Activated CD8-positive, alpha-beta T cell treated with anti-CD3 and anti-CD28 coated beads for 36 hours (primary cell): ENCODE data around the gene HOXC11. TPM values are rescaled to one million over a fixed set of nuclear protein-coding genes. Genes with fewer than 3 reads are reported as not detected.

Experiments used
- ATAC-seq: fragments of 200-7000 bp; cut with Tn5 transposase; one replicate; pipeline ENCODE4 v1.10.0; 2021; ENCODE audit warnings: mild to moderate bottlenecking, moderate library complexity
- CTCF ChIA-PET: fragments of 350-600 bp; sonication (Branson Sonifier 250); formaldehyde crosslinking; loops from one replicate; lab custom pipeline; 2021; ENCODE audit warnings: antibody characterized with exemption; lab: Charles Lee
- POLR2A ChIA-PET: fragments of 350-600 bp; sonication (Branson Sonifier 250); formaldehyde crosslinking; loops from one replicate; lab custom pipeline; 2021; ENCODE audit warnings: antibody characterized with exemption; lab: Charles Lee
- DNase-seq: peaks from one replicate; pipeline ENCODE4 v3.0.0-alpha.2; 2020
- H3K27ac Mint-ChIP-seq: one replicate; pipeline ENCODE4 v1.8.0; 2021; ENCODE audit warnings: mild to moderate bottlenecking, mixed read lengths
- H3K27me3 Mint-ChIP-seq: one replicate; pipeline ENCODE4 v1.8.0; 2021; ENCODE audit warnings: mixed read lengths
- H3K36me3 Mint-ChIP-seq: one replicate; pipeline ENCODE4 v1.8.0; 2021; ENCODE audit warnings: low read depth, mixed read lengths
- H3K4me1 Mint-ChIP-seq: one replicate; pipeline ENCODE4 v1.8.0; 2021; ENCODE audit warnings: low read depth, mixed read lengths
- H3K4me3 Mint-ChIP-seq: one replicate; pipeline ENCODE4 v1.8.0; 2021; ENCODE audit warnings: mild to moderate bottlenecking, moderate library complexity, mixed read lengths
- H3K9me3 Mint-ChIP-seq: one replicate; pipeline ENCODE4 v1.8.0; 2021; ENCODE audit warnings: mixed read lengths
- CTCF ChIP-seq: fragments of 200-600 bp; IDR thresholded peaks from one replicate; pipeline ENCODE4 v1.8.0; 2022; ENCODE audit warnings: antibody characterized with exemption, mild to moderate bottlenecking
- intact Hi-C: fragments of 100-400 bp; cut with micrococcal nuclease; formaldehyde crosslinking; loops from one replicate; pipeline ENCODE4 v1.10.0; 2022
- total RNA-seq, 2 experiments: library from RNA; stranded (reverse); gene quantifications; one replicate each; pipeline ENCODE4 v1.2.3, GENCODE V29; 2021

The HOXC11 gene
- total RNA-seq, 2 experiments from 2014 or later, result not detected

- no peak for ATAC-seq
- intact Hi-C loops, result no loop called here
Measured at GRCh38 chr12:54000116-54001114, 27.5 kb downstream of the HOXC11 start, which contains the start of gene HOXC9. Gene HOXC9, plus strand, starts transcription at chr12:54000161. Its CDS starts 28 bp downstream, at chr12:54000189.

GRCh38 chr12:54001283-54002187, 28.6 kb downstream of the HOXC11 start:
- intact Hi-C loops, result no loop called here
- DNase-seq (no peak), ATAC-seq (no peak)
- H3K27ac Mint-ChIP-seq, result no peak overlapping the region
- peaks cover 84% of the 10 kb centered on the region for H3K27me3 Mint-ChIP-seq
- no peak overlapping the region for H3K4me3 Mint-ChIP-seq
- CTCF ChIA-PET, result interaction anchor here (1.2 to 6.7 kb wide), 6 partner anchors 7 to 213 kb away, joined by 3 to 58 read pairs (median 8); partner anchors contain the start of genes HOXC10 and HOXC8
- no peak for TF ChIP-seq CTCF
- POLR2A ChIA-PET, result interaction anchor here (0.7 kb wide), 1 partner anchor 8 kb away, joined by 3 read pairs; no protein-coding TSS in a partner anchor
- H3K4me1 Mint-ChIP-seq, result peaks cover 17% of the 10 kb centered on the region
- H3K9me3 Mint-ChIP-seq, result no peaks in the 10 kb centered on the region
- no peaks in the 10 kb centered on the region for H3K36me3 Mint-ChIP-seq

More at GRCh38 chr12:54000116-54001114, 27.5 kb downstream of the HOXC11 start, which contains the start of gene HOXC9:
- Mint-ChIP-seq H3K27ac (no peak within 1 kb of the TSS), H3K4me3 (peak within 1 kb of the TSS; percentile 43), H3K27me3 (peaks cover 83% of the 10 kb centered on the region), H3K9me3 (no peaks in the 10 kb centered on the region), H3K4me1 (peaks cover 19% of the 10 kb centered on the region), H3K36me3 (no peaks in the 10 kb centered on the region)
- no peak for TF ChIP-seq CTCF
- DNase-seq, result no peak
- ChIA-PET POLR2A (interaction anchor here (1.6 kb wide), 1 partner anchor 15 kb away, joined by 9 read pairs; the partner anchor contains the start of gene HOXC10), CTCF (interaction anchor here (0.7 to 6.7 kb wide), 12 partner anchors 8 to 225 kb away, joined by 3 to 58 read pairs (median 5); partner anchors contain the start of genes HOXC10, HOXC5 and HOXC8)

- ChIA-PET POLR2A (no interaction called here), CTCF (interaction anchor here (1.2 to 6.7 kb wide), 2 partner anchors 16 to 191 kb away, joined by 3 to 58 read pairs; partner anchors contain the start of gene HOXC10)
- Mint-ChIP-seq H3K4me1 (peaks cover 20% of the 10 kb centered on the region), H3K27ac (no peak overlapping the region), H3K4me3 (no peak overlapping the region), H3K9me3 (no peaks in the 10 kb centered on the region), H3K27me3 (peaks cover 87% of the 10 kb centered on the region), H3K36me3 (no peaks in the 10 kb centered on the region)
- TF ChIP-seq CTCF, result no peak
- intact Hi-C loops, result no loop called here
- DNase-seq (no peak), ATAC-seq (no peak)
Measured at GRCh38 chr12:54002278-54002914, 29.5 kb downstream of the HOXC11 start.

DNA sequence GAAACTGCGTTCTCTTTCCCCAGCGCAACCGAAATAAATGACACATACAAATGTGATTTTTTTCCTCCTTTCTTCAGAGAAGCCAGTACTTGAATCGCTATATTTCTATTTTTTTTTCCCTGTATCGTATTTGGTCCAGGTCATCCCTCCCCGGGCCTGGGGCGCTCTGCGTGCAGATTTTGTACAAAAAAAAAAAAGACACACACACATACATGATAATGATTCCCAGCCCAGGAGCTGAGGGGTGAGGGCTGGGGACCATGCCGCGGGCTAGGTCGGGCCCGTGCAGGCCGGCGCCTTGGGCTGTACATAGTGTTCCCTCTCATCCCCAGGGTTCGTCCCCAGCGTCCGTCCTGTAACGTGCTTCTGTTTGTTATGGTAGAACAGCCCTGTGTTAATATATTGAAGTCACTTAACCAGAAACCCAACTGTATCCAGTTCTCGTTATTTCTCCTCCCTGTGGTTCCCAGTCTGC, 30.0 kb downstream of the HOXC11 start:
- H3K27ac Mint-ChIP-seq, result no peak overlapping the region

More for the DNA sequence above, 30.0 kb downstream of the HOXC11 start:
- Mint-ChIP-seq H3K27me3 (peaks cover 87% of the 10 kb centered on the region), H3K4me3 (no peak overlapping the region), H3K9me3 (no peaks in the 10 kb centered on the region), H3K4me1 (peaks cover 16% of the 10 kb centered on the region), H3K36me3 (no peaks in the 10 kb centered on the region)
- DNase-seq, result no peak
- no peak for ATAC-seq
- ChIA-PET CTCF (interaction anchor here (1.1 to 6.7 kb wide), 6 partner anchors 17 to 211 kb away, joined by 3 to 58 read pairs (median 4); partner anchors contain the start of gene HOXC10), POLR2A (no interaction called here)
- intact Hi-C loops, result no loop called here
- TF ChIP-seq CTCF, result no peak
